ENCODE measurements around the gene R3HDM2. TPM values are rescaled to one million over a fixed set of nuclear protein-coding genes. Genes with fewer than 3 reads are reported as not detected.

R3HDM2 gene
- total RNA-seq, 1 donor from 2014 or later, result 89.6 TPM

- intact Hi-C loops (cut with DNase I), result no loop called here
Measured at GRCh38 chr12:57229634-57230380, 201.0 kb downstream of the R3HDM2 start, which contains the start of gene SHMT2. Gene SHMT2, plus strand, starts transcription at chr12:57229711. Its CDS starts 68 bp downstream, at chr12:57229779.

GRCh38 chr12:57229046-57229633 is 201.7 kb downstream of the R3HDM2 start:
- intact Hi-C loops (cut with DNase I), result no loop called here
- no peak for DNase-seq (ENCODE audit: low spot score)
- no peak for ATAC-seq

More at GRCh38 chr12:57229634-57230380, 201.0 kb downstream of the R3HDM2 start, which contains the start of gene SHMT2:
- ATAC-seq (peak; percentile 89), DNase-seq (ENCODE audit: low spot score) (peak; percentile 97)

- ATAC-seq, result no peak
- no peak for DNase-seq (ENCODE audit: low spot score)
- intact Hi-C loops (cut with DNase I), result no loop called here
Measured at GRCh38 chr12:57227315-57228115, 203.3 kb downstream of the R3HDM2 start.

- intact Hi-C loops (cut with DNase I), result no loop called here
- ATAC-seq (no peak), DNase-seq (ENCODE audit: low spot score) (no peak)
Measured at GRCh38 chr12:57226588-57227314, 204.1 kb downstream of the R3HDM2 start.

- no peak for DNase-seq (ENCODE audit: low spot score)
- ATAC-seq, result no peak
- intact Hi-C loops (cut with DNase I), result no loop called here
Measured at GRCh38 chr12:57225680-57226210, 205.1 kb downstream of the R3HDM2 start.

GRCh38 chr12:57224973-57225679 is 205.7 kb downstream of the R3HDM2 start:
- DNase-seq (ENCODE audit: low spot score), result no peak
- ATAC-seq, result no peak
- intact Hi-C loops (cut with DNase I), result no loop called here

GRCh38 chr12:57224278-57224972 is 206.4 kb downstream of the R3HDM2 start:
- ATAC-seq, result no peak
- DNase-seq (ENCODE audit: low spot score), result no peak
- intact Hi-C loops (cut with DNase I), result no loop called here

- DNase-seq (ENCODE audit: low spot score) (no peak), ATAC-seq (no peak)
- intact Hi-C loops (cut with DNase I), result no loop called here
Measured at GRCh38 chr12:57223191-57224165, 207.4 kb downstream of the R3HDM2 start.

- intact Hi-C loops (cut with DNase I), result no loop called here
- ATAC-seq (no peak), DNase-seq (ENCODE audit: low spot score) (no peak)
Measured at GRCh38 chr12:57222286-57223190, 208.3 kb downstream of the R3HDM2 start.

GRCh38 chr12:57221169-57221917 is 209.5 kb downstream of the R3HDM2 start:
- no peak for ATAC-seq
- intact Hi-C loops (cut with DNase I), result no loop called here

GRCh38 chr12:57220770-57221168 is 210.1 kb downstream of the R3HDM2 start:
- ATAC-seq, result no peak
- intact Hi-C loops (cut with DNase I), result no loop called here
- no peak for DNase-seq (ENCODE audit: low spot score)

More at GRCh38 chr12:57221169-57221917, 209.5 kb downstream of the R3HDM2 start:
- no peak for DNase-seq (ENCODE audit: low spot score)

- ATAC-seq, result no peak
- DNase-seq (ENCODE audit: low spot score), result no peak
- intact Hi-C loops (cut with DNase I), result no loop called here
Measured at GRCh38 chr12:57219993-57220754, 210.7 kb downstream of the R3HDM2 start.

GRCh38 chr12:57219205-57219992 is 211.4 kb downstream of the R3HDM2 start:
- DNase-seq (ENCODE audit: low spot score) (no peak), ATAC-seq (no peak)
- intact Hi-C loops (cut with DNase I), result no loop called here
